ENCODE data around the gene MAEA.
"Not testable (repeated sequence)": the region's sequence is repeated elsewhere in the genome, so short reads cannot be mapped to it uniquely, and the experiment has no call there.

The MAEA gene

GRCh38 chr4:1326751-1327525 is 37.2 kb downstream of the MAEA start:
- Mint-ChIP-seq H3K4me1 (ENCODE audit: low read depth) (peaks cover 25% of the 10 kb centered on the region), H3K36me3 (no peaks in the 10 kb centered on the region), H3K4me3 (no peak overlapping the region), H3K27ac (no peak overlapping the region), H3K27me3 (no peaks in the 10 kb centered on the region), H3K9me3 (ENCODE audit: low read depth) (no peaks in the 10 kb centered on the region)

GRCh38 chr4:1327526-1328266 is 38.0 kb downstream of the MAEA start:
- Mint-ChIP-seq H3K9me3 (ENCODE audit: low read depth) (no peaks in the 10 kb centered on the region), H3K4me1 (ENCODE audit: low read depth) (peaks cover 25% of the 10 kb centered on the region), H3K4me3 (no peak overlapping the region), H3K27ac (no peak overlapping the region), H3K36me3 (no peaks in the 10 kb centered on the region), H3K27me3 (no peaks in the 10 kb centered on the region)

GRCh38 chr4:1328267-1329155 is 38.8 kb downstream of the MAEA start:
- no peaks in the 10 kb centered on the region for H3K27me3 Mint-ChIP-seq
- peak overlapping the region; percentile 28 for H3K27ac Mint-ChIP-seq
- H3K4me3 Mint-ChIP-seq: no peak overlapping the region
- no peaks in the 10 kb centered on the region for H3K36me3 Mint-ChIP-seq
- H3K9me3 Mint-ChIP-seq (ENCODE audit: low read depth): no peaks in the 10 kb centered on the region
- H3K4me1 Mint-ChIP-seq (ENCODE audit: low read depth): peaks cover 25% of the 10 kb centered on the region

- no peaks in the 10 kb centered on the region for H3K9me3 Mint-ChIP-seq (ENCODE audit: low read depth)
- peaks cover 25% of the 10 kb centered on the region for H3K4me1 Mint-ChIP-seq (ENCODE audit: low read depth)
- H3K27ac Mint-ChIP-seq: peak overlapping the region; percentile 89
- H3K27me3 Mint-ChIP-seq: no peaks in the 10 kb centered on the region
- H3K4me3 Mint-ChIP-seq: peak overlapping the region; percentile 59
- H3K36me3 Mint-ChIP-seq: no peaks in the 10 kb centered on the region
These were observed 40.0 kb downstream of the MAEA start for GRCh38 chr4:1329408-1330371.

GRCh38 chr4:1330761-1331590 is 41.3 kb downstream of the MAEA start:
- Mint-ChIP-seq H3K9me3 (ENCODE audit: low read depth) (no peaks in the 10 kb centered on the region), H3K4me1 (ENCODE audit: low read depth) (peaks cover 29% of the 10 kb centered on the region), H3K27ac (peak overlapping the region; percentile 89), H3K27me3 (no peaks in the 10 kb centered on the region), H3K36me3 (peaks cover 3% of the 10 kb centered on the region), H3K4me3 (peak overlapping the region; percentile 59)

GRCh38 chr4:1331591-1332353 is 42.1 kb downstream of the MAEA start:
- Mint-ChIP-seq H3K4me1 (ENCODE audit: low read depth) (peaks cover 34% of the 10 kb centered on the region), H3K27ac (peak overlapping the region; percentile 41), H3K27me3 (no peaks in the 10 kb centered on the region), H3K36me3 (peaks cover 7% of the 10 kb centered on the region), H3K4me3 (no peak overlapping the region), H3K9me3 (ENCODE audit: low read depth) (no peaks in the 10 kb centered on the region)

GRCh38 chr4:1332686-1333085 is 43.0 kb downstream of the MAEA start:
- Mint-ChIP-seq H3K9me3 (ENCODE audit: low read depth) (no peaks in the 10 kb centered on the region), H3K27me3 (no peaks in the 10 kb centered on the region), H3K4me3 (no peak overlapping the region), H3K4me1 (ENCODE audit: low read depth) (peaks cover 43% of the 10 kb centered on the region), H3K36me3 (peaks cover 11% of the 10 kb centered on the region), H3K27ac (no peak overlapping the region)

- no peaks in the 10 kb centered on the region for H3K9me3 Mint-ChIP-seq (ENCODE audit: low read depth)
- peaks cover 11% of the 10 kb centered on the region for H3K36me3 Mint-ChIP-seq
- H3K4me1 Mint-ChIP-seq (ENCODE audit: low read depth): peaks cover 46% of the 10 kb centered on the region
- H3K27ac Mint-ChIP-seq: no peak overlapping the region
- no peak overlapping the region for H3K4me3 Mint-ChIP-seq
- no peaks in the 10 kb centered on the region for H3K27me3 Mint-ChIP-seq
These were observed 43.6 kb downstream of the MAEA start for GRCh38 chr4:1333256-1333655.

GRCh38 chr4:1333851-1334578 is 44.3 kb downstream of the MAEA start:
- peaks cover 46% of the 10 kb centered on the region for H3K4me1 Mint-ChIP-seq (ENCODE audit: low read depth)
- not testable (repeated sequence) for H3K9me3 Mint-ChIP-seq (ENCODE audit: low read depth); H3K27ac Mint-ChIP-seq; H3K4me3 Mint-ChIP-seq; H3K27me3 Mint-ChIP-seq
- H3K36me3 Mint-ChIP-seq: peaks cover 13% of the 10 kb centered on the region

- Mint-ChIP-seq H3K36me3 (peaks cover 13% of the 10 kb centered on the region), H3K4me1 (ENCODE audit: low read depth) (peaks cover 41% of the 10 kb centered on the region), H3K27ac (no peak overlapping the region), H3K9me3 (ENCODE audit: low read depth) (no peaks in the 10 kb centered on the region), H3K27me3 (no peaks in the 10 kb centered on the region), H3K4me3 (no peak overlapping the region)
These were observed 44.8 kb downstream of the MAEA start for GRCh38 chr4:1334579-1334895.

GRCh38 chr4:1335193-1335883 is 45.6 kb downstream of the MAEA start:
- Mint-ChIP-seq H3K27ac (peak overlapping the region; percentile 64), H3K36me3 (peaks cover 13% of the 10 kb centered on the region), H3K4me1 (ENCODE audit: low read depth) (peaks cover 36% of the 10 kb centered on the region)
- not testable (repeated sequence) for H3K4me3 Mint-ChIP-seq; H3K9me3 Mint-ChIP-seq (ENCODE audit: low read depth); H3K27me3 Mint-ChIP-seq

GRCh38 chr4:1336088-1336491 is 46.4 kb downstream of the MAEA start:
- Mint-ChIP-seq H3K4me1 (ENCODE audit: low read depth) (peaks cover 30% of the 10 kb centered on the region), H3K9me3 (ENCODE audit: low read depth) (no peaks in the 10 kb centered on the region), H3K27me3 (no peaks in the 10 kb centered on the region), H3K36me3 (peaks cover 13% of the 10 kb centered on the region), H3K4me3 (no peak overlapping the region), H3K27ac (peak overlapping the region; percentile 10)
